HCT116 (cell line): ENCODE results near the gene MYLIP.

Experiments
- CBX3 ChIP-seq: IDR thresholded peaks from 2 replicates; pipeline ENCODE4 v1.6.1; 2012; ENCODE audit warnings: low read depth
- EGR1 ChIP-seq: IDR thresholded peaks from 2 replicates; pipeline ENCODE4 v1.6.1; 2012; ENCODE audit warnings: low read depth
- EZH2 ChIP-seq: fragments of 200-600 bp; sonication (generic); IDR thresholded peaks from 2 replicates; pipeline ENCODE4 v1.6.1; 2017; ENCODE audit warnings: antibody characterized with exemption, mixed run types
- JUND ChIP-seq: IDR thresholded peaks from 2 replicates; pipeline ENCODE4 v1.6.1; 2012
- POLR2A ChIP-seq: IDR thresholded peaks from 2 replicates; pipeline ENCODE4 v1.7.0; 2011; ENCODE audit warnings: borderline replicate concordance; ENCODE audit not compliant: insufficient read depth, insufficient read length; ENCODE audit errors: extremely low read depth
- POLR2AphosphoS5 ChIP-seq: IDR thresholded peaks from 2 replicates; pipeline ENCODE4 v1.6.1; 2011; ENCODE audit warnings: mild to moderate bottlenecking, low read depth, low read length, moderate library complexity
- SIN3A ChIP-seq: IDR thresholded peaks from 2 replicates; pipeline ENCODE4 v1.6.1; 2012; ENCODE audit warnings: low read depth
- SRF ChIP-seq: IDR thresholded peaks from 2 replicates; pipeline ENCODE4 v1.6.1; 2012; ENCODE audit warnings: low read depth
- TF ChIP-seq, protein P1 (sequence below), 3 experiments: fragments of 200-600 bp in 1 of 3; sonication (generic) in 1 of 3; IDR thresholded peaks in 2 of 3; conservative IDR thresholded peaks in 1 of 3; 2 replicates each; pipeline ENCODE4 v1.5.1; 2012 to 2017; ENCODE audit warnings: low read depth in 2 of 3, low read length in 2 of 3, antibody characterized with exemption in 1 of 3, borderline replicate concordance in 1 of 3, control low read depth in 1 of 3, mild to moderate bottlenecking in 1 of 3, mixed read lengths in 1 of 3, mixed run types in 1 of 3, moderate library complexity in 1 of 3; ENCODE audit not compliant: insufficient read depth in 1 of 3
- TF ChIP-seq, protein P2 (sequence below): IDR thresholded peaks from 2 replicates; pipeline ENCODE4 v1.6.1; 2012

DNA sequence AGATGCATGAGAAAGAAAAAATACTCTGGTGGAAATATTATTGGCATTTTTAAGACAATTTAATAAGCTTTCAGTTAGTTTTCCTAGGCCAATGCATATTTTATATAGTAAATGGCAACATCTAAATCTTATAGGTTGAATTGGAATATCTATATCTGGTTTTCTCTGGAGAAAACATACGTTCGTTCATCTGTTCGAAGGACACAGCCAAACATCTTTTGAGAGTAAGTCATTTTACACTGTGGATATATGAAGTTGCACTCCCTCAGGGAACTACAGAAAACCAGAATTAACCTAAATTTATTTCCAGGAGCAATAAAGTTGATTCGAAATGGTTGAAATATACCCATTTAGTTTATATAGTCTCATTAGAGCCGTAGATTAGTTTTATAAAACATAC lies 49.0 kb downstream of the MYLIP start:
- TF ChIP-seq CBX3 = no peak
- TF ChIP-seq, protein P1, sequence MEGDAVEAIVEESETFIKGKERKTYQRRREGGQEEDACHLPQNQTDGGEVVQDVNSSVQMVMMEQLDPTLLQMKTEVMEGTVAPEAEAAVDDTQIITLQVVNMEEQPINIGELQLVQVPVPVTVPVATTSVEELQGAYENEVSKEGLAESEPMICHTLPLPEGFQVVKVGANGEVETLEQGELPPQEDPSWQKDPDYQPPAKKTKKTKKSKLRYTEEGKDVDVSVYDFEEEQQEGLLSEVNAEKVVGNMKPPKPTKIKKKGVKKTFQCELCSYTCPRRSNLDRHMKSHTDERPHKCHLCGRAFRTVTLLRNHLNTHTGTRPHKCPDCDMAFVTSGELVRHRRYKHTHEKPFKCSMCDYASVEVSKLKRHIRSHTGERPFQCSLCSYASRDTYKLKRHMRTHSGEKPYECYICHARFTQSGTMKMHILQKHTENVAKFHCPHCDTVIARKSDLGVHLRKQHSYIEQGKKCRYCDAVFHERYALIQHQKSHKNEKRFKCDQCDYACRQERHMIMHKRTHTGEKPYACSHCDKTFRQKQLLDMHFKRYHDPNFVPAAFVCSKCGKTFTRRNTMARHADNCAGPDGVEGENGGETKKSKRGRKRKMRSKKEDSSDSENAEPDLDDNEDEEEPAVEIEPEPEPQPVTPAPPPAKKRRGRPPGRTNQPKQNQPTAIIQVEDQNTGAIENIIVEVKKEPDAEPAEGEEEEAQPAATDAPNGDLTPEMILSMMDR (IDR thresholded peaks at IDR 0.05 in 2 of 3, conservative IDR thresholded peaks at IDR 0.05 in 1 of 3; ENCODE audit: borderline replicate concordance in 1 of 3, insufficient read depth in 1 of 3, low read depth in 2 of 3, low read length in 2 of 3) = no peak
- no peak for TF ChIP-seq POLR2A
- no peak for TF ChIP-seq JUND
- TF ChIP-seq SRF = no peak
- TF ChIP-seq SIN3A = no peak
- TF ChIP-seq, protein P2, sequence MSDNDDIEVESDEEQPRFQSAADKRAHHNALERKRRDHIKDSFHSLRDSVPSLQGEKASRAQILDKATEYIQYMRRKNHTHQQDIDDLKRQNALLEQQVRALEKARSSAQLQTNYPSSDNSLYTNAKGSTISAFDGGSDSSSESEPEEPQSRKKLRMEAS = no peak
- no peak for TF ChIP-seq POLR2AphosphoS5
- no peak for TF ChIP-seq EZH2
- TF ChIP-seq EGR1 = no peak
